ENCODE measurements around the gene ZNF500. TPM values are rescaled to one million over a fixed set of nuclear protein-coding genes. Genes with fewer than 3 reads are reported as not detected.

ZNF500 gene
- total and polyA plus RNA-seq, 2 donors from 2014 or later = 4.9 to 18.3 TPM

- H3K4me1 ChIP-seq (ENCODE audit: control insufficient read depth in 2 of 3, insufficient read depth in 2 of 3, low read depth in 1 of 3, low read length in 3 of 3) = peaks cover 0 to 4% (median 3%) of the 10 kb centered on the region in 3 donors
- intact Hi-C loops (cut with DNase I) = no loop called here
- no peak overlapping the region for H3K9ac ChIP-seq (ENCODE audit: low read length in 3 of 3)
- no peaks in the 10 kb centered on the region for H3K27me3 ChIP-seq (ENCODE audit: control insufficient read depth, insufficient read depth, low read length)
- no peak overlapping the region for H3K4me3 ChIP-seq (ENCODE audit: low read length in 3 of 3)
- H3K9me3 ChIP-seq (ENCODE audit: control insufficient read depth in 2 of 3, insufficient read depth in 1 of 3, low read length in 3 of 3) = no peaks in the 10 kb centered on the region
- FAIRE-seq = no peak
- no peaks in the 10 kb centered on the region for H3K36me3 ChIP-seq (ENCODE audit: control insufficient read depth in 2 of 3, insufficient read depth in 3 of 3, low read length in 3 of 3)
- DNase-seq = no peak
- TF ChIP-seq, protein P1, sequence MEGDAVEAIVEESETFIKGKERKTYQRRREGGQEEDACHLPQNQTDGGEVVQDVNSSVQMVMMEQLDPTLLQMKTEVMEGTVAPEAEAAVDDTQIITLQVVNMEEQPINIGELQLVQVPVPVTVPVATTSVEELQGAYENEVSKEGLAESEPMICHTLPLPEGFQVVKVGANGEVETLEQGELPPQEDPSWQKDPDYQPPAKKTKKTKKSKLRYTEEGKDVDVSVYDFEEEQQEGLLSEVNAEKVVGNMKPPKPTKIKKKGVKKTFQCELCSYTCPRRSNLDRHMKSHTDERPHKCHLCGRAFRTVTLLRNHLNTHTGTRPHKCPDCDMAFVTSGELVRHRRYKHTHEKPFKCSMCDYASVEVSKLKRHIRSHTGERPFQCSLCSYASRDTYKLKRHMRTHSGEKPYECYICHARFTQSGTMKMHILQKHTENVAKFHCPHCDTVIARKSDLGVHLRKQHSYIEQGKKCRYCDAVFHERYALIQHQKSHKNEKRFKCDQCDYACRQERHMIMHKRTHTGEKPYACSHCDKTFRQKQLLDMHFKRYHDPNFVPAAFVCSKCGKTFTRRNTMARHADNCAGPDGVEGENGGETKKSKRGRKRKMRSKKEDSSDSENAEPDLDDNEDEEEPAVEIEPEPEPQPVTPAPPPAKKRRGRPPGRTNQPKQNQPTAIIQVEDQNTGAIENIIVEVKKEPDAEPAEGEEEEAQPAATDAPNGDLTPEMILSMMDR (IDR thresholded peaks at IDR 0.05; ENCODE audit: borderline replicate concordance, extremely low read depth, insufficient read depth) = no peak
- H3K27ac ChIP-seq (ENCODE audit: low read depth in 2 of 2, low read length in 2 of 2) = no peak overlapping the region
Measured at GRCh38 chr16:4772351-4772750, 5.4 kb upstream of the ZNF500 start.

DNA sequence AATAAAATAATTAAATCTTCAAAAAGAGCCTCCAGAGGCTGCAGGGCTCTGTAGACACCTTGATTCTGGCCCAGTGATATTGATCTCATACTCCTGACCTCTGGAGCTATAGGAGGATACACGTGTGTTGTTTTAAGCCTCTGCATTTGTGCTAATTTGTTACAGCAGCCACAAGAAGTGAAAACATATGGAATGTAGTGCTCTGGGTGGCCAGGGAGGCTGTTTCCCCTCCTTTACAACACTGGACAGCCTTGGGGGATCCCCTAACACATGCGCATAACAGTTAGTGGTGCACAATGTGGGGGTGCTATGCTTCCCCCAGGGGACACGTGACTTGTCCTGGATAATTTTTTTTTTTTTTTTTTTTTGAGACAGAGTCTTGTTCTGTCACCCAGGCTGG is 4.7 kb upstream of the ZNF500 start:
- Histone ChIP-seq H3K27me3 (ENCODE audit: control insufficient read depth, insufficient read depth, low read length) (no peaks in the 10 kb centered on the region), H3K9me3 (ENCODE audit: control insufficient read depth in 2 of 3, insufficient read depth in 1 of 3, low read length in 3 of 3) (no peaks in the 10 kb centered on the region), H3K9ac (ENCODE audit: low read length in 3 of 3) (no peak overlapping the region), H3K4me1 (ENCODE audit: control insufficient read depth in 2 of 3, insufficient read depth in 2 of 3, low read depth in 1 of 3, low read length in 3 of 3) (peaks cover 0 to 4% (median 3%) of the 10 kb centered on the region in 3 donors), H3K36me3 (ENCODE audit: control insufficient read depth in 2 of 3, insufficient read depth in 3 of 3, low read length in 3 of 3) (no peaks in the 10 kb centered on the region), H3K27ac (ENCODE audit: low read depth in 2 of 2, low read length in 2 of 2) (no peak overlapping the region), H3K4me3 (ENCODE audit: low read length in 3 of 3) (no peak overlapping the region)
- FAIRE-seq = no peak
- no peak for DNase-seq
- intact Hi-C loops (cut with DNase I) = no loop called here
- TF ChIP-seq, protein P1 (IDR thresholded peaks at IDR 0.05; ENCODE audit: borderline replicate concordance, extremely low read depth, insufficient read depth) = no peak

DNA sequence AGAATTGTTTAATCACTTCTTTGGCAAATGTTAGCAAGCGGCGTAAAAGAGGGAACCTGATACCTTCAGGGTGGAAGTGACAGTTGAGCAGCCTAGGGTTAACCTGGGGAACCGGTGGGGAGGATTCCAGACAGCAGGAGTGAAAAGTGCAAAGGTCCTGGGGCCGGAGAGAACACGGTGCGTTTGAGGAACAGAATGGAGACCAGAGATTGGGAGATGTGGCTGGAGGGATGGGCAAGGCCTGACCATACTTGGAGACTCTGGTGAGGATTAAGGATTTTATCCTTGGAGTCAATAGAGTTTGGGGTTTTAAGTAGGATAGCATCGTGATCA is 2.3 kb upstream of the ZNF500 start:
- TF ChIP-seq, protein P1 (IDR thresholded peaks at IDR 0.05; ENCODE audit: borderline replicate concordance, extremely low read depth, insufficient read depth) = no peak
- peak overlapping the region in 1 of 3 donors; percentile 68 for H3K9ac ChIP-seq (ENCODE audit: low read length in 3 of 3)
- no peaks in the 10 kb centered on the region for H3K36me3 ChIP-seq (ENCODE audit: control insufficient read depth in 2 of 3, insufficient read depth in 3 of 3, low read length in 3 of 3)
- H3K9me3 ChIP-seq (ENCODE audit: control insufficient read depth in 2 of 3, insufficient read depth in 1 of 3, low read length in 3 of 3) = no peaks in the 10 kb centered on the region
- peaks cover 0 to 16% (median 4%) of the 10 kb centered on the region in 3 donors for H3K4me1 ChIP-seq (ENCODE audit: control insufficient read depth in 2 of 3, insufficient read depth in 2 of 3, low read depth in 1 of 3, low read length in 3 of 3)
- peak overlapping the region; percentile 46 to 79 (median 76) for H3K4me3 ChIP-seq (ENCODE audit: low read length in 3 of 3)
- intact Hi-C loops (cut with DNase I) = no loop called here
- DNase-seq = peak in 3 of 5 donors; percentile 21 to 55 (median 22)
- no peak for FAIRE-seq
- peak overlapping the region in 1 of 2 donors; percentile 89 for H3K27ac ChIP-seq (ENCODE audit: low read depth in 2 of 2, low read length in 2 of 2)
- no peaks in the 10 kb centered on the region for H3K27me3 ChIP-seq (ENCODE audit: control insufficient read depth, insufficient read depth, low read length)
